Stimulated activated CD8-positive, alpha-beta memory T cell treated with anti-CD3 and anti-CD28 coated beads, Interleukin-2, amount 100 ng/mL, for 48 hours (primary cell): ENCODE data around the gene RAMAC.
"Not testable (repeated sequence)": the region's sequence is repeated elsewhere in the genome, so short reads cannot be mapped to it uniquely, and the experiment has no call there.

Source experiments
- DNase-seq, 2 donors: peaks; one replicate each; pipeline ENCODE4 v3.0.0-alpha.2; 2020; ENCODE audit warnings: low read depth in 2 of 2

RAMAC gene

DNA sequence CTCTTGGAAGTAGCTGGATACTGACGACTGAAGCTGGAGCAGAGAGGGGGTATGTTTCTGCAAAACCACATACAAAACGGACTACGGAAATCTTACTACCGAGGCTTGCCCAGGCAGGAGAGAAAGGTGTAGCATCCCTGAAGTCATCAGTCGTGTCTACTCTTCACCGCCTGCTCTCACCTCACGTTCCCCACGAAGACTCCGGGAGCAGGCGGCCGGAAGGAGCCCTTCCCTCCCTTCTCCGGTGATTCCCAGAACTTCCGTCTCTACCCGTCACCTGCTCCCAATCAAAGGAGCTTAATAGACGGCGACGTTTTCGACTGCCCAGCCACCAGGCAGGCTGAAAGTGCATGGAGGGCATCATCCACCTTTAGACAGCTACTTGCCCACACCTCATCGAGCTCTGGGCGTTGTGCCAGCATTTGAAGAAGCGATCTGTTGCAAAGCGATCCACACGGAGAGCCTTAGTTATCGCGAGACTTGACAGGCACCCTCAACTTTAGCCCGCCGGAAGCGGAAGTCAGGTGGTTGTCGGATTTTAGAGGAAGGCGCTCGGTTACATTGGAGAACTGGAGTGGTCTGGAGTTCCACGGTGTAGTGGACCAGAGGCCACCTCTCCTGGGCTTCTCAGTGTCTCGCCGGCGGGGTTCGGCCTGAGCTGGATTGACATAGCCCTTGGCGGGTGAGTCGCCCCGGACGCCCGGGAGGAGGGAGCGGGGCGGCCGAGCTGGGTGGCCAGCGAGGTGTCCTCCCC, at the start of gene RAMAC:
RAMAC (plus strand) TSS at position 523 of the 754 bp plus-strand sequence. CDS start 2,809 bp downstream, outside the sequence.
- peak; percentile 69 to 81 for DNase-seq

DNA sequence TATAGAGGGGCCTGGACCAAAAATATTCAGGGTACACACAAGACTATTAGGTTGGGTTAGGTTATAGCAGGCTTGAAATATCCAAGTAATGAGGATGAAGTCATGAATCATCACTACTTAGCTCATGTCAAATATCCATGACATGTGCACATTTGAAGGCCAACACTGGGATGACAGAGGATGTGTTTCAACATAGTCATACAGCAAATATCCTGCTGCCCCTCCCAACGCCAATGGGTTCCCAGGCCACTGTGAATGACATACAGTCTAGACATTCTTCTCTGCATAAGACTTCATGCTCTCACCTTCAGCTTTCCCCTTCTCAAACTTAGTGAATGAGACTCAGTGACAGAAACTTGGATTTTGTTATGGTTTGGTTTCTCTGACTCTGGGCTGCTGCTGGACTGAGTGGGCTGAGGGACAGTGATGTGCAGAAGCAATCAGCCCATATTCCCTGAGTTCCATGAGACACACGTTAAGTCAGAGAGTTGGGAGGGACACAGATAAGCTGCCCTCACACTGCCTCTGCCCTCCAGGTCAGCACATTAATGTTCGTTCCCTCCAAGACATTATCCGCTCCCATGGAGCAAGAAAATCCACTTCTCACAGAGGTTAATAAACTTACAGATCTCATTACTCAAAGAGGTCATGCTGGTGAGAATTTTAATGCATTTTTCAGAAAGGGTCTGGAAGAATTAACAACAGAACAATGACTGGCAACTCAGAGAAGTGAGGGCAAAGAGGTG, 48.9 kb upstream of the RAMAC start:
- no peak for DNase-seq

DNA sequence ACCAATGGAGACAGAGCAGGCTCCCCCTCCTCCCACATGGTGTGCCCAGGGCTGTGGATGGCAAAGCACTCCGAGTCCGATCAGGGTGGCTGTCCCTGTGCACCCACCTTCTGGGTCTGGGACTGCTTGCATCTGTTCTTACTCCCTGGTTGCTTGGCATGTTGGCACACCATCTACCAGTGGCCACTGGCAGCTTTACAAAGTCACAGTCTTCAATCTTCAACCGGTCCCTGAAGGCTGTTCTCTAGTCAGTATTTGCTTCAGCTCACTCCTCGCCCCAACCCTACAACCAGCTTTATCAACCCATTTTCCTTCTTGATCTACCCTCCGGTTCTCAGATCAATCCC, 48.3 kb upstream of the RAMAC start:
- no peak for DNase-seq

GRCh38 chr15:82939678-82940077, 46.3 kb upstream of the RAMAC start:
- DNase-seq = not testable (repeated sequence)

DNA sequence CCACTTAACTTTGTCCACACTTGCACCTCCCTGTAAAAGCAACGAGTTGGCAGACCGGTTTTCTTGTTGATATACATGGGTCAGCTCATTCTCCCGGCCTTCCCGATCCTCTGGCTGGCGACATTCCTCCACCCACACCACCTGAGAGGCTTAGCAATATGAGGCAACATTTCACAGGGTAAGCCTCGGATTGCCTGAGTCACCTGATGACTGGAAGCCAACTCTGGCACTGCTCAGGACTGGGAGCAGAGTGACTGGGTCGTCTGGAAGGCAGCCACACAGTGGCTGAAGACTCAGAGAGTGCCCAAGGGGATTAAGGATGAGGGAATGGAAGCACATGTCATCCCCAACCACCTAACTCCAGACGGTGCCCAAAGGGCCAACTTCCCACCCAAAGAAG, 43.3 kb upstream of the RAMAC start:
- DNase-seq = no peak

- no peak for DNase-seq
Observed at GRCh38 chr15:82943176-82943575, 42.8 kb upstream of the RAMAC start.

- DNase-seq = no peak
Observed at GRCh38 chr15:82944056-82944455, 42.0 kb upstream of the RAMAC start.

- DNase-seq = no peak
Observed at GRCh38 chr15:82944821-82945220, 41.2 kb upstream of the RAMAC start.

- no peak for DNase-seq
Observed at GRCh38 chr15:82945326-82945725, 40.7 kb upstream of the RAMAC start.

DNA sequence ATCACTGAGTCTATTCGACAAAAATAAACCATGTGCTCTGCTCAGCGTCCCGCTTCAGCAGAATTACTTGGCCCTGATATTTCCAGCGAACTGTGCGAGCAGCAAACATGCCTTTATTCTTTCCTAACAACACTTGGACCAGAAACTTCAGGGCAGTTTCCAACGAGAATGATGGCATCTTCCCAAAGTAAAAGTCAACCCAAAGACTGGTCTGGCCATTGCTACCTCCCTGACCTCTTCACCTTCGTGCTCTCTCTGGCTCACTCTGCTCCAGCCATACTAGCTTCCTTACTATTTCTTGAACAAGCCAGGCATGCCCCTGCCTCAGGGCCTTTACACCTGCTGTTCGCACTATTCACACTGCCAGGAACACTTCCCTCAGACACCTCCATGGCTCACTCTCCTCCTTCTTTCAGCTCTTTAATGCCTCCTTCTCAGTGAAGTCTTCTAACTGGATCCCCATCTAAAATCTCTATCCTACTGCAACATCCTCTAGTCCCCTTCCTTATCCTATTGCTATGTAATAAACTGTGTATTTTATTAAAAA, 39.8 kb upstream of the RAMAC start:
- DNase-seq = no peak

DNA sequence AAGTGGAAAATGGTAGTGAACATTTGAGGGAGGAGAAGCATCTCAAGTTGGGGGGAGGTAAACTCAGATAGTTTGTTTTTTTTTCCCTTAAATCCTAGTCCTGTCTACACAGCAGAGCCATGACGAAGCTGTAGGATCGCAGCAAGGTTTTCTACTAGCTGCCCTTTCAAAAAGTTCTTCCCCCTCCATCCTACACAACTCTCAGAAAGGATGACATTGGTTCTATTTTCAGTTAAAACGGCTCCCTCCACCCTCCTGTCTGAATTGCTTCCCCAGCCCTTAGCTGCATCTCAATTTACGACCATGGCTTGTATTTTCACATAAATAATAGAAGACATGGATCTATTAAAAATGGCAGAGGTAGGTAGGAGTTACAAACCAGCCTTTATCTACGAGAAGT, 35.7 kb upstream of the RAMAC start:
- no peak for DNase-seq

DNA sequence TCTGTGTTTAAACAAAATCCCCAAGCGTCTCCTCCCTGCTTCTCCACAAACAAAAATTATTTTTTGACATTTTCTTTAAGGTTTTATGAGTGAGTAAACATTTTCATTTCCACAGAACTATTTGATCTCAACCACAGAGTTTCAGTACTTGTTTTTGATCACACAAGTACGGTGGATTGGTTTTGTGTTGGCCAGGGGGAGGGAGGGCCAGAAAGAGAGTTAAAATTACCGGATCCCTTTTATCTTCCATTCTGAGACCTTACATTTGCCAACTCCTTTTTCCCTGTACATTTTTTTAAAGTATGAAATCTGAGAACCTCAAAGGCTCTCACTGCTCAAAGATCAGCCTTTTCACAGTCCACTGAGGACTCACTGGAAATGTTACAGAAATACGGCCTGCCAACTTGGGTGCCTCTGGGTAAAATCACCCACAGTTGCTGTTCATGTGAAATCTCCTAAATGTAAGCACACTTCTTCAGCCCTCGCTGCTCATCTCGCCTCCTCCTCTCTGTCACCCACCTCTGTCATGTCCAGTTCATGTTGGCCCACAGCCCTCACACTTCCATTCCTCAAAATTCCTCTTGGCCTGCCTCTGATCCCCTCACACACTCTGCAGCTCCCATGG, 35.2 kb upstream of the RAMAC start:
- DNase-seq = no peak

DNA sequence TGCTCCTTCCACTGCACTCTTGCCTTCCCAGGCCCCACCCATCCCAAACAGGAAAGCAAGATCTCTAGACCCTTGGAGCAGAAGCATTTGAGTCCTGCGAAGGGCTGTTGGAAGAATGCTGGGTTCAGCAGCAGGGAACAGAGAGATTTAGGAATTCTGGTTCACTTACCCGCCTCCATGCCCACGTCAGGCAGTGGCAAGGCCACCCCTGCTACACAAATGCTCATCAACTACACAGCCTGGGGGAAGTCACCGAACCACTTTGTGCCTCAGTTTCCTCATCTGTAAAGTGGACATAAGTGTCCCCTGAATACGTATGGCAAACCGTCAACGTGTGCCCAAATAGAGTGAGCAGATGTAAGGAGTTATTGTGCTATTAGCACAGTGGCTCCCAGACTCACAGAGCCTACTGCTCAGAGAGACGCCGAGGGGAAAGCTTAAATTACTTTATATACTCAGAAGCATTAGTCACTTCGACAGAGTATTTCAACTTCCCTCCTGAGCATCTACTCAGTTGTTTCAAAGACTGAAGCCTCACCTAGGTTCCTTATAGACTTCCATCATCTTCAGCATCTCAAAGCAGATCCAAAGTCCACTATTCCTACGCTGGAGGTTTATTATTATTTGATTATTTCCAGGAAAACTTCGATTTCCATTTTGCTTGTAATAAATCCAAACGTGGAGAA, 34.4 kb upstream of the RAMAC start:
- DNase-seq = no peak

DNA sequence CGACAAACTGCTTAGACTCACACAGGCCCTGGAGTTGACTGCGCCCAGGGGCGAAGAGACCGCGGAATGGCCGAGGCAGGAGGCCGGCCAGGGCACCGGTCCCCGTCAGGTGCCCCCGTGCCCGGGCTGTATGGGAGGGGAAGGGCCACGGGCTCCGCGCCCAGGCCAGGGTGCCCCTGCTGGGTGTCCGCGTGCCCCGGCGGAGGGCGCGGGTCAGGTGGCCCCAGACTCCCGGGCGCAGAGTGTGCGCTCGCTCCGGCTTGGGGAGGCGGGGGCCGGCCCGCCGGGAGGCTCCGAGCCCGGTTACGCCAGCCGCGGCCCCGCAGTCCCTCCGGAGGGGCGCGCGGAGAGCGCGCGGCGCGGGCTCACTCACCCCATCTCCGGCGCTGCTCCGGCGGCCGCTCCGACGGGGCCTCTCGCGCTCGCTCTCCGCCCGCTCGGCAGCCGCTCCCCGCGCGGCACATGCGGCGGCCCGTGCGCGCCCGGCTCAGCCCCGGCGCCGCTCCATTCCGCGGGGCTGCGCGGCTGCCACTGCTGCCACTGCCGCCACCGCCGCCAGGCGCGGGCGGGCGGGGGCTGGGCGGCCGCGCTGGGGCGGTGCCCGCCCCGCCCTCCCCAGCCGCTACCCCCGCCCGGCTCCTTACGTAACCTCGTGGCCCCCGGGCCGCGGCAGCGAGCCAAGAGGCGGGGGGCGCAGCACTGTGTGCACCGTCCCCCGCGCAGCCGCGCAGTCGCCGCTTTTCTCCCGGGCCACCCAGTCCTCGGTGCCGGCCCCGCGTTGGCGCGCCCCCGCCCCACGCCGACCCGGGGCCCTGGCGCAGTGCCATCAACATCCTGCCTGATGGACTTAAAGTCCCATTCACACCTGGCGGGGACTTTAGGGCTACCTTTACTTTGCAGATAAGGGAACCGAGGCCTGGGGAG, 33.6 kb upstream of the RAMAC start, which contains the start of gene HOMER2:
HOMER2 (minus strand) TSS at position 563 of the 924 bp plus-strand sequence; CDS start at position 378, 185 bp downstream.
- peak in 1 of 2 donors; percentile 3 for DNase-seq

- no peak for DNase-seq
Observed at GRCh38 chr15:82958638-82959037, 27.4 kb upstream of the RAMAC start.

- no peak for DNase-seq
Observed at GRCh38 chr15:82959423-82959822, 26.6 kb upstream of the RAMAC start.

GRCh38 chr15:82960766-82961165, 25.2 kb upstream of the RAMAC start:
- no peak for DNase-seq

DNA sequence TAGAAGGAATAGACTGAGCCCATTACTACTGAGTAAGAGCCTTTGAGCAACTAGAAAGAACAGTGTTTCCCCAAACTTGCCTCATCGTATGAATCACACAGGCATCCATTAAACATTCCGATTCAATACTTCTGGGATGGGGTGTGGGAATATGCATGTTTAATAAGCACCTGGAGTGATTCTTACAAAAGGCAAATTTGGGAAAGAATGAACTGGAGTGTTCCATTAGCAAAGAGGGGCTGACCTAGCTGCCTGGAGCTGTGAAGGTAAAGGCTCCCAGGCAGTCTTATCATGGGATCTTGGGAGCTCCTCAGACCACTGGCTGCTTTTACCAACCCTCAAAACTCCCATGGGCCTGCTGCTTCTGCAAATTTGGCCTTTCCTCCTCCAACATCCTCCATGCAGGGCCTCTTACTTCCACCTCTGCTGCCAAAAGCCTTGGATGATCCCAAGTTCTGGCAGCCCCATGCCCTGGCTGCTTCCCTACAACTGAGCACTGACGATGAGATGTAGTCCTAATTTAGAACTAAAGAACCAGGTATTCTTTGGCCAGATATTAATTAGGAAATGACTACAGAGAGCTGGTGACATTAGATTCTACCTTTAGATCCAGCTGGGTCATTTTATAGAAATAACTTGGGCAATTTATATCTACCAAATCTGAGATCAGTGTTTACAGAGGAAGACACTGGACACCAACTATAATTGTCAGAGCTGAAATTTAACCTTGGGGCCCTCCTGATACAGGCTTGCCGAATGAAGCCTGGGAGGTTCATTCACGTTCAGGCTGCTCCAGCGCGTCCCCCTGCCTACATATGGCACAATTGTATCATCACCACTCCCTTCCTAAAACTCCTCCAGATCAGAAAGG, 22.3 kb upstream of the RAMAC start:
- DNase-seq = no peak

DNA sequence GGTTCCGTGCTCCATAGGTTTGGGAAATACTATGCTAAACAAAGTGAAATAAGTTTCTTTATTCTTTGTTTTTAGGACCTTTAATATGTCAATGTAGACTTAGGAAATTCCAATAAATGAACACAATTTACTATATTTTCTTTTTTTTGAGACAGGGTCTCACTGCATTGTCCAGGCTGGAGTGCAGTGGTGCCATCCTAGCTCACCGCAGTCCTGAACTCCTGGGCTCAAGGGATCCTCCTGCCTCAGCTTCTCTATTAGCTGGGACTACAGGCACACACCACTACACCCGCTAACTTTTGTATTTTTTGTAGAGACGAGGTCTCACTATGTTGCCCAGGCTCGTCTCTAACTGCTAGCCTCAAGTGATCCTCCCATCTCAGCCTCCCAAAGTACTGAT, 21.1 kb upstream of the RAMAC start:
- no peak for DNase-seq

GRCh38 chr15:82966671-82967071, 19.3 kb upstream of the RAMAC start:
- DNase-seq = no peak
